Skeletal muscle cell (primary cell): ENCODE measurements around the gene PARK7.

Experiments
- DNase-seq: peaks from one replicate; pipeline ENCODE4 v3.0.0-alpha.2; 2010; ENCODE audit warnings: low read depth
- H3K4me3 ChIP-seq: 2 replicates; pipeline ENCODE4 v1.5.1; 2011; ENCODE audit warnings: low read depth, mild to moderate bottlenecking, control low read depth, low read length, moderate library complexity

Gene PARK7

DNA sequence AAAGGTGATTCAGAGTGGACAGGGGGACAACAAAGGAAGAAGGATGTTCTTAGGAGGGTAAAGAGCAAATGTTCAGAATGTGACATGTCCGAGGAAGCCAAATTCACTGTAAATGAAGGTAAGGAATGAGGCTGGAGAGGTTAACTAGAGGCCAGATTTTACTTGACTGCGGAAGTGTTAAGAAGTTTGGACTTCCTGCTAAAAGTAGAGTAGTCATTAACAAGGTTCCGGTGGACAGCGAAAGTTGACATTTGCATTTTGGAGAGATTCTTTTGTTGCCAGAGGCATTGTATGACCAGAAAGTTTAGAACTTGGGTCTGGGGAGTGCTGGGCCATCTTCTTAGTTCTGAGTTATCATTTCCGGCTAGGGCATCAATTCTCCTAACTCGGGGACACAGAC lies 71.8 kb downstream of the PARK7 start:
- H3K4me3 ChIP-seq, result no peak overlapping the region
- no peak for DNase-seq
